Heart left ventricle (tissue), 13 donors: ENCODE data around the gene SULT2B1.
"Not testable (repeated sequence)": the region's sequence is repeated elsewhere in the genome, so short reads cannot be mapped to it uniquely, and the experiment has no call there.

Source experiments
- CTCF ChIP-seq, 12 donors: fragments of 200-600 bp; sonication (generic) in 4 of 12; IDR thresholded peaks; one replicate each; pipeline versions ENCODE4 v1.5.0 to v1.8.0; 2018 to 2022; ENCODE audit warnings: antibody characterized with exemption in 12 of 12, mild to moderate bottlenecking in 5 of 12
- POLR2A ChIP-seq, 2 donors: fragments of 450-650 bp; IDR thresholded peaks; one replicate each; pipeline ENCODE4 v1.6.1; 2017; ENCODE audit warnings: antibody characterized with exemption in 2 of 2, mild to moderate bottlenecking in 2 of 2, moderate library complexity in 2 of 2
- donor health status: ischemic (EF 13 %, LVEDD 7.1; RV severe dilation, severe dysfunction).
- donor health status: DM: no; HTN: yes; CAD: no.
- donor health status: DM: no; HTN: no; CAD: no.
- donor health status: ischemic (EF 25% LVEDD 6.9; RV normal size, moderate dysfunction).
- donor health status: ischemic (EF 25% LVEDD 5.7; RV mildly dilated, moderate dysfunction).
- donor health status: ischemic (EF 35%, LVEDD 5.7; RV mildly dilated, moderate dysfunction).
- donor health status: nonischemic (EF 11% LVEDD 7.7; RV severe dilation, severe dysfunction).
- donor health status: DM: yes; HTN: yes; CAD: no.
- donor health status: PGD.
- donor health status: ischemic (EF 29% LVEDD 5.4; RV normal size, mild dysfunction).
- donor health status: nonischemic (EF 23%, LVEDD 6.1; RV moderate dilation, normal function).

GRCh38 chr19:48577908-48578307, 25.9 kb downstream of the SULT2B1 start:
- not testable (repeated sequence) for TF ChIP-seq CTCF, POLR2A (IDR thresholded peaks at IDR 0.05)
